HG03095 (cell line): ENCODE measurements around the gene IL36B.

Experiments used
- ATAC-seq: cut with Tn5 transposase; IDR thresholded peaks from one replicate; pipeline ENCODE4 v1.9.1; 2021; ENCODE audit warnings: moderate library complexity; ENCODE audit not compliant: unreplicated experiment

The IL36B gene

DNA sequence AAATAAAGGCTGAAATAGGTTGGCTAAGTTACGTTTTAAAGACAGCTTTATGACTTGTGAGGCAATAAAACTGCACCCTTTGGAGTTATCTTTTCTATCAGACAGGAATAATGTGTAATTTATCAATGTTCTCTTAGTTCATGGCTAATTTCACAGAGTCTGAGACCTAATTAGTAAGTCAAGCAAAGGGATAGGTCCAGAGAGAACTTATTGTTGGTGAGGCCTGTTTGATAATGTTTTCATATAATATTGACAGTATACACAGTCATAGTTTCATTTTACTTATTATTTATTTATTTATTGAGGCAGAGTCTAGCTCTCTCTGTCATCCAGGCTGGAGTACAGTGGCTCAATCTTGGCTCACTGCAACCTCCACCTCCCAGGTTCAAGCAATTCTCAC lies 4.5 kb upstream of the IL36B start:
- ATAC-seq, result no peak

DNA sequence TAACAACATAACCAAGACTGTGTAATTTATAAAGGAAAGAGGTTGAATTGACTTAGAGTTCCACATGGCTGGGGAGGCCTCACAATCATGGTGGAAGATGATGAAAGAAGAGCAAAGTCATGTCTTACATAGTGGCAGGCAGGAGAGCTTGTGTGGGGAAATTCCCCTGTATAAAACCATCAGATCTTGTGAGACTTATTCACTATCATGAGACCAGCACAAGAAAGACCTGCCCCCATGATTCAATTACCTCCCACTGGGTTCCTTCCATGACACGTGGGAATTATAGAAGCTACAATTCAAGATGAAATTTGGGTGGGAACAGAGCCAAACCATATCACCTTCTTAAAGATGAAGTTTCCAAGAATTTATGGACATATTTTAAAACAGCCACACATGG lies 3.9 kb upstream of the IL36B start:
- ATAC-seq, result no peak

DNA sequence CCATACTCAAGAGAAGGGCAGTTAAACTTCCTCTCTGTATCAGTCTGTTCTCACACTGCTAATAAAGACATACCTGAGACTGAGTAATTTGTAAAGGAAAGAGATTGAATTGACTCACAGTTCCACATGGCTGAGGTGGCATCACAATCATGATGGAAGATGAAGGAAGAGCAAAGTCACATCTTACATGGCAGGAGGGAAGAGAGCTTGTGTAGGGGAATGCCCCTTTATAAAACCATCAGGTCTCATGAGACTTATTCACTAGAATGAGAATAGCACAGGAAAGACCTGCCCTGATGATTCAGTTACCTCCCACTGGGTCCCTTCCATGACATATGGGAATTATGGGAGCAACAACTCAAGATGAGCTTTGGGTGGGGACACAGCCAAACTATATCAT lies 1.4 kb upstream of the IL36B start:
- ATAC-seq, result no peak

DNA sequence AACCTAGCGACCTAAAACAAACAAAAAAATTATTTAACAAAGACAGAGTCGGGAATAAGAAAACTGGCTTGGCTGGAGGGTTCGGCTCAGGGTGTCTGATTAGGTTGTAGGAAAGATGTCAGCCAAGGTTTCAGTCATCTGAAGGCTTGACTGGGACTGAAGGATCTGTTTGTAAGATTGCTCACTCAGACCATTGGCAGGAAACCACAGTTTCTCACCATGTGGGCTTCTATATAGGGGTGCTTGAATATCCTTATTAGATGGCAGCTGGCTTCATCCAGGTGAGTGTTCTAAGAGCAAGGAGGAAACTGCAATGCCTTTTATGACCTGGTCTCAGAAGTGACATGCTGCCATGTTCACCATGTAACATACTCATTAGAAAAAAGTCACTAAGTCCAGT lies 999 bp upstream of the IL36B start:
- ATAC-seq, result no peak

DNA sequence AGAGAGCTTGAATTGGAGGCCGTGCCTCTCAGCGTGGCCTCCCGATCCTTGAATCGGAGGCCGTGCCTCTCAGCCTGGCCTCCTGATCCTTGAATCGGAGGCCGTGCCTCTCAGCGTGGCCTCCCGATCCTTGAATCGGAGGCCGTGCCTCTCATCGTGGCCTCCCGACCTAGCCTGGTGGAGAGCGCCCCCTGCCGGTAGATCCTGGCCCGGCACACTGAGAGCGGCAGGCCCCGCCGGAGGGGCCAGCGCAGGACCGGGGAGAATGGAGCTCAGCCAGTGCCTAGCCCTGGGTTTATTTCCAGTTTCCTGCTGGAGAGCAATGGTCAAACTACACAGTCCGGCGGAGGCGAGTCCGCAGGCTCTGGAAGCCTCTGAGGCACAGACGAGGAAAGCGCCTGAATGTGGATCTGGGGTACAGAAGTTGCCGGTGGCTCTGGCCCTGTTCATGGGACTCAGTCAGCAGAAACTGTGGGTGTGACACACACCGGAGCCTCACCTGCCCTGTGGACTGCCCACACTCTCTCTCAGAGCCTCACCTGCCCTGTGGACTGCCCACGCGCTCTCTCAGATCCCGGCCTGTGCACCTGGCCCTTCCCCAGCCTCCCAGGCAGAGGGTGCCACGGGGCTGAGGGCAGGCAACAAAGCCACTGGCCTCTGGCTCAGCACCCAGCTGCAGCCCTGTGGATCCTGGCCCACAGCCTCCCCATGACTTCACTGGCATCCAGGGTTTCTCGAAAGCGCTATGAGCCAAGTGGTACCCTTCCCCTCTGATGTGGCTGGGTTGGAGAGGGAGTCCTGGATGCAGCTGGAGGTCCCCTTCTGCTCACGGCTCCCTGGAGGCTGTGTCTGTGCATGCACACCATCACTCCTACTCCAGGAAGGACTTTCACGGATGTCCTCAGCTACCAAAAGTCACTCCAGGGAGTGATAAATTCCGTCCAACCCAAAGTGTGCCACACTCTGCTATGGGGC lies 1.5 kb downstream of the IL36B start:
- no peak for ATAC-seq

DNA sequence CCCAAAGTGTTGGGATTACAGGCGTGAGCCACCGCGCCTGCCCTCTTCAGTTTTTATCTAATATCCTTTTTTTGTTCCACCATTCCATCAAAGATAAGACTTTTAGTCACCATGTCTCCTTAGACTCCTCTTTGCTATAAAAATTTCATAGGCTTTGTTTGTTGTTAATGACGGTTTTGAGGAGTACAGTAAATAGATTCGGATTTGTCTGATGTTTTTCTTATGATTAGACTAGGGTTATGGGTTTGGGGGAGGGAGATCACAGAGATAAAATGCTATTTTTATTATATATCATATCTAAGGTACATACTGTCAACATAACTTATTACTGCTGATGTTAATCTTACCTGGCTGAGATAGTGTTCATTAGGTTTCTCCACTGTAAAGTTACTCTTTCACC lies 6.2 kb downstream of the IL36B start:
- ATAC-seq, result no peak

DNA sequence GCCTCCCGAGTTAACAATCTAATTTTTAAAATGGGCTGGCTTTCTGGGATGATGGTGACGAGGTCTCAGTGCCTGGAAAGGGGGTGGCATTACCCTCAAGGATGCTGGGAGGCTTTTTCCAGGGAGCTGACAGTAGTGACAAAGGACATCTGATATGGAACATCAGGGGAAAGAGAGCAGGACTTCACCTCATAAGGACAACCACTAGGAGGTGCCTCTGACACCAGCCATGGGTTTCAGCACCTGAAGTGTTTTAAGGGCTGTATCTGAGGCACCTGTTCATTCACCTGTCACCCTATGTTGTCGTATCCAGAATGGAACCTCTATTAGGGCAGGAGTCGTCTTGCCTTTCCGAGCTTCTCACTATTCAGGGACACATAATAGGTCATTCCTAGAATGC lies 10.8 kb downstream of the IL36B start:
- no peak for ATAC-seq

DNA sequence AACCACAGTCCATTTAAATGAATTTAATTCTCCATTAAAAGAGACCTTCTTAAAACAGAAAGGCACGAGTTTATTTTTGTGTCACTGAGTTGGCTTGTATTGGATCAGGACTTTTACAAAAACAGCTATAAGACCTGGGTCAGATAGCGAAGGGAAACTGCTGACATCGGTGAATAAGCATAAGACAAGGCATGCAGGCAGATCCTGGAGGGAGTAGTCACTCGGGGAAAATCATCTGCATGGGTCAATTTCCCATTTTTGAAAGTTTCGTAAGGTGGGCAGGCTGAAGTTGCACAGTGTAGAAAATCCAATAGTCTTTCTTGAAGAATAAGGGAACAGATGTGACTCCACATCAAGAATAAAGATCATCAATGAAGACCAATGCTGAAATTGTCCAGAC lies 12.9 kb downstream of the IL36B start:
- no peak for ATAC-seq

DNA sequence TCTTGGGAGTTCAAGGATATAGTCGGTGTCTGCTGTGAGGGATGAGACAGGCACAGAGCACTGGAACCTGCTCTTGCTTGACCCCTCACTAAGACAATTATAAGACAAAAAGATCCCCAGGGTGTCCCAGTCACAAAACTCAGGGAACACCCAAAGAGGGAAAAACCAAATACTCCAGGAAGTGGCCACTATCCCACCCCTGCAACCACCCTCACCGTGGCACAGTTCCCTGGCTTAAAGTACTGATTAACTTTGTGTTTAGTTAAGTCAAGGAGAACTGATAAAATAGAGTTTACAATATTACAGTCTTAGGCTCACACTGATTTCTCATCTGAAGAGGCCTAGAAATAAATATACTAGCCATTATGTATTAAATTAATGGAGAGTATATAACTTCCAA lies 13.5 kb downstream of the IL36B start:
- no peak for ATAC-seq

DNA sequence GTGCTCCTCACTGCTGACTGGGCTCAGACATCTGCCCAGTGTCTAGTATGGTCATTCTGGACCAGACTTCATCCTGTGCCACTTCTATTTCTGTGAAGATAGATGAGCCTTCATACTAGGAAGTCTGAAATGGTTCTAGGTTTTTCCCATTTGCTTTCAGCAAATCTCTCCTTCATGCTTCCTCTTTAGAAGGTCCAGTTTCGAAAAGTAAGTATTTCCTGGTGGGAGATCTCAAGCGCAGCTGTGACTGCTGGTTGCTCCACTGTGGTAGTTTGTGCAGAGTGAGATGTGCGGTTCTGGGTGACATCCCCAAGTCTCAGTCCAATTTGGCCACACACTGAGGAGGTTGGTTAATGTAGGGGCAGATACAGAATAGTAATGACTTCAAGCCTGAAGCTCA lies 14.4 kb downstream of the IL36B start:
- no peak for ATAC-seq

DNA sequence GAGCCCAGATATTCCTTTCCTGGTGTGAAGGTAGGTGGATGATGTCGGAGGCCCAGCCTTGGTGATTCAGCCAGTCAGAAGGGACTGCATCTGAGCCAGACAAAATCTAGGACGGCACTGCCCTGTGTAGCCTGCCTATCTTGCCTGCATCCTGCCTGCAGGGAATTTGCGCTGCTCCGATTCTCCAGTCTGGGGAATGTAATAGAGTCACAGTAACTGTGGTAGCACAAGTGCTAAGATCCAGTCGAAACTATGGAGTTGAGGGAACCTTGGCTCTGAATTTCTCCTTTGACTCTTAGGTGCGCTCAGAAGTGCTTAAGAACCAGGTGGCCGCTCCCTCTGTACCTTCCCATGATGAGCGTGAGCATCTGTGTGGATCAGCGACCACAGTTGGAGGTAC lies 15.9 kb downstream of the IL36B start:
- no peak for ATAC-seq

DNA sequence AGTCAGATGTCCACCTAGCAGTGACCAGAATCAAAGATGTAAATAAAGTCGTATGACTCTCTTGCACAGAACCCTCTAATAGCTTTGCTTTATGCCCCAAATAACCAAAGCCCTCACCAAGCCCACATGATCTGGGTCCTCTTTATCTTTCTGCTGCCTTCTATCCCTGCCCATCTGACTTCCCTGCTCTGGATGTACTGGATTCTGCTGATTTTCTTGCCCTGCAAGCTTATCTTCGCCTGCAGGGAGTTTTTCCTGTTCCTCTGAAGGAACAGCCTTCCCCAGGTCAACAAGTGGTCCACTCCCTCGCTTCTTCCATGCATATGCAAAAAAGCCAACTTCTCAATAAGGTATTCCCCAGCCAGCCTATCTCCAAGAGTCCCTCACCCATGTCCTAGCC lies 18.7 kb downstream of the IL36B start:
- ATAC-seq, result no peak

DNA sequence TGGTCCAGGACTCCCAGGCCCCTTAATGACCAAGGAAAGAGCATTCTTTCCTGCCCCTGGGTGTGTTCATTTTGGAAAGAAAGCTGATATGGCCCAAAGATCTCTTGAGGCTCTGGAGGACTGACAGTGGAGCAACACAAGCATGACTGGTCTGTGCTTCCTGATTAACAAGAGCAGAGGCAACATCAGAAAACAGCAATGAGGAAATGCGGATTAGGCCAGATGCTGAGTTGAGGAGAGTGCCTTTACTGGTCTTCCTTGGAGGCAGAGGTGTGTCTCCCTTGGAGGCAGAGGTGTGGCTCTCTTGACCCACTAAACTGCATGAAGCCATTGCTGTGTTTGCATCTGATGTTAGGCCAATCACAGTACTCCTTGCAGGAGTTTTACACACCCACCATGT lies 19.9 kb downstream of the IL36B start:
- ATAC-seq, result no peak

DNA sequence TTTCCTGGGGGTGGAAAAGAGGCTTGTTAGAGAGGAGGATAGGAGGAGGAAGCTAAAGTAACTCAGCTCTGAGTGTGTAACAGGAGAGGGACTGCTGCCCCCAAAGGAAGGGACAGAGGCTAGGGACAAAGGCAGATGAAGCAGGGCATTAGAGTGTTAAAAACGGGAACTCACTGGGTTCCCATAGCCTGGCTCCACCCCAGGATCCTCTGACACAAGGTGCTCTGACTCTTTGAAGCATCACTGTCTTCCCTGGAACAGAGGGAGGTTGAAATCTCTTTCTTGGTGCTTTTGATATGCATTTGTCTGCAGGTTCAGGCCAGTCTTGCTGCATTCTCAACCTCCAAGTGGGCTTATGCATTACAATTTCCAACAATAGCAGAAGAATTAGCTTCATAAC lies 24.6 kb downstream of the IL36B start:
- no peak for ATAC-seq

DNA sequence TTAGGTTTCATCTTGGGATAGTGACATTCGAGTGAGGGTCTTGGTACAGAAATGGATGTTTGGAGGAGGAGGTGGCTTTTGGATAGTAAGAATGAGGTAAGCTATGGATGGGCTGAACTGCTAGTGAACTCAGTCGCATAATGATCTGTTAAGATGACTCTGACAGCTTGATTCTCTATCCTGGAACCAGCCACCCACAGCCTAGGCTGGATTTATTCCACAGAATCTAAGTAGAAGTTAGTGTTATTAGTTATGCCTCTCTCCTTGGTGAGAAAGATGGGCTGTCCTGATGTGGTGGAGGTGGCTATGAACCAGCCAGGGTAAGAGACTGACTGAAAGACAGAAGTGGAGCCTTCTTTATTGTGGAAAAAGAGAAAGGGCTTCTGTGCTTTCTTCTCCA lies 25.0 kb downstream of the IL36B start:
- no peak for ATAC-seq

DNA sequence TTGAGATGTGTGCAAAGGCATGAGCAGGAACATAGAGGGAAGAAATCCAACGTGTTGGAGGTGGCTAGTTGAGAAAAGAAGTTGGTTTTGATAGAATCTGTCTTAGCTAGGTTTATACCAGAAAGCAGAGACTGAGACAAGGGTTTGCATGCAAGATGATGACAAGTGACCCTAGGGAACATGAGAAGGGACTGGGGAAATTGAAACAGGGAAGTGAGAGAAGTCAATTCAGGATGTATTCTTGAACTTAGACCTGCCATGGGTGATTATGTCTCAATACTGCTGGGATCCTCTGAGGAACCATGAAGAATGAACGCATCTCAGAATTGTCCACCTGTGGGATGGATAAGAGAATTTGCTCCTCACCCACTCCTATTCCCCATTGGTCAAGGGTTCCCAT lies 26.9 kb downstream of the IL36B start:
- ATAC-seq, result no peak

DNA sequence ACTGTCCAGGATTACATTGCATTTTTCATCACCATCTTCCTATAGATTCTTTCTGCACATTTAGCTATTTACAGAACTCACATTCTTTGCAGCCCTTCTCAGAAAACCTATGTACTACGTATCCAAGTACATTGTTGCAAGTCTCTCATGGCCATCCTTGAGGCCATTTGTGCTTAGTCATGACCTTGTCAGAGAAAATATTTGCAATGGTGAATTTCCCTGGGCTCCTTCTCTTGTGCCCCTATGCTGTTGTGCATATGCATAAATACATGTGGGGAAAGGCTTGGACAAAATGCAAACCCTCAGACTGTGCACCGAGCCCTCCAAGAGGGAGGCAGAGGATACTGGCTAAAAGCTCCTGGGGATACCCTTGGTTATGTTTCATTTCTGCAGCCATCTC lies 27.9 kb downstream of the IL36B start:
- no peak for ATAC-seq

DNA sequence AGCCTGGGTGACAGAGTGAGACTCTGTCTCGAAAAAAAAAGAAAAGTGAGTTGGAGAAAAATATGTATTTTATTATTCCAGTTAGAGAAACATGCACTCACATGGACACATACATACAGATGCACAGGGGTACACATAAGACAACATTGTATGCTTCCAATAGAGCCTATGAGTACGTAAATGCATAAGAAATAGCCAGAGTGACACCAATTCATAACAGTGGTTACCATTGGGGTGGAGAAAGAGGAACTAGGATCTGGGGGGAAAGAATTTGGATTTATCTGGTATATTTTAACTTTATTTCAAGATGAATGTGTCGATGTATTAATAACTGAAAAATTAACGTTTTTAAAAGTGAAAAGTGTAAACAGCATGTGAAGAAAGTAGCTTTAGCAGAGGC lies 31.4 kb downstream of the IL36B start:
- no peak for ATAC-seq

DNA sequence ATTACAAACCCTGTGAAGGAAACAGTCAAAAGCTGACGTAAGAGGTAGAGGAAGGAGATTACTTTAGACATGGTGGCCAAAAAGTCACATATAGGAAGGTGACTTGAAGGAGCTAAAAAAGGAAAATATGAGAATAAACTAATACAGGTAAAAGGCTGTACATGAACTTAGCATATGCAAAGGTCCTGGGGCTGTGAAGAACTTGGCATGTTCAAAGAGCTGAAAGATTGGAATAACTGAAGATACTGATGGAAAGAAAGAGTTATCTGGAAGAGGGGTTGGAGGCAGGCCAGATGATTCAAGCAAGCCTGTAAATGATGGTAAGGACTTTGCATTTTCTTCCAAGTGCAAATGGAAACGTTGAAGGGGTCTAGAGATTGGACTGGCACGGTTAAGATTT lies 34.2 kb downstream of the IL36B start:
- ATAC-seq, result no peak

DNA sequence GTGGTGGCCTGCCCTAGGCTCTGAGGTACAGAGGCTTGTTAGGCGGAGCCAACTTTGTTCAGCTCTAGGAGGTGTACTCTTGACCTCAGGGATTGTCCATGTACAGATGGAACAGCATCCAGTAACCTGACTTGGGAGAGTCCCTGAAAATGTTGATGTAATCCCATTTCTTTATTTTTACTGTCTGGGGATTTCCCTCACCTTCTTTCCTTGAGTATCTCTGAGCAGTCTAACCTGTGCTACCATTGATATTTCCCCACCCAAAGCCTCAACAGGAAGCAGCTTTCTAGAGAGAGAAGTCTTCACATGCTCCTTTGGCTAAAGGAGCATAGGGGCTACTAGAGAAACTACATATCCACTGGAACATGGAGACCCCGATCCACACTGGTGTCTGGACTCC lies 37.0 kb downstream of the IL36B start:
- no peak for ATAC-seq

DNA sequence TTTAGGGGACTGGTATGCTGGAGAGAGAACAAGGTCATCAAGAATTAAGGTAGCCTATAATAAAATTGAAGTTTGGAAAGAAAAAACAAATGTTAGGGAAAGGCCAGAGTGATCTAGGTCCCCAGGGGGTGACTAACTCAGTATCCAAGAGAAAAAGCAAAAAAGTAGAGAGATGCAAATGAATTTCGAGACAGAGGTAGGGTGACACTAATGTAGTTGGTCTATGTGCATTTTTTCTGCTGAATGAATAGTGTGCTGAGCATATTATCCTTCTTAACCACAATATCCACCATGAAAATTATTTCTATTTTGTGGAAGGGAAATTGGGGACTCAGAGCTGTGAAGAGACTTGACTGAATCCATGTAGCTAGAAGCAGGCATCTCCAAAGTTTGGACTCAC lies 37.6 kb downstream of the IL36B start:
- no peak for ATAC-seq

DNA sequence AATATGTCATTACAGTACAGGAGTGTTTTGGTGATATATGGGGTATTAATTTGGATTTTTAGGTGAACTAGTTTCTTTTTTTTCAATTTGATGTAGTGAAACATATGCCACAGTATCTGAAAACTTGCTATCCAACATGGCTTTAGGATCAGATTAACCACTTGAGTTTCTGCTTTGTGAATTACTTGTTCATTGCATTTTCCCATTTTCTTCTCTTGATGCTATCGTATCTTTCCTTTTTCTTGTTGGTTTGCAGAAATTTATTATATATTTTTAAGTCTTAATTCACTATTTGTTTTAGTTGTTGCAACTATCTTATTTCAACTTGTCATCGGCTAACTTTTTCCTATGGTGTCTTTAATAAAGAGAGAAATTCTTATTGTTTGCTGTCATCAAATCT lies 38.6 kb downstream of the IL36B start:
- ATAC-seq, result no peak

DNA sequence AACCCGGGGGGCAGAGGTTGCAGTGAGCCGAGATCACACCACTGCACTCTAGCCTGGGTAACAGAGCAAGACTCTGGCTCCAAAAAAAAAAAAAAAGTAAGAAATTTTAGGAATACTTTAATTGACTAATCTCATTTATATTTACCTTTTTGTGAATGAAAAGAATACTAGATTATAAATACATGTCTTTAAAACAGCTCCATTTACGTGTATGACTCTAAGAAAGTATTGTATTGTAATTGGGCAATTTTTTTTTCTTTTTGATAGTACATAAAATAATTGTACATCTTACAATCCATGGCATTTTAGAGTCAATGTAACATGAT lies 39.4 kb downstream of the IL36B start:
- ATAC-seq, result no peak
